PFSK-1 (cell line): Measurements from ENCODE around the gene TBC1D32.

Experiments
- POLR2AphosphoS5 ChIP-seq: IDR thresholded peaks from 2 replicates; pipeline ENCODE4 v1.6.1; 2012; ENCODE audit warnings: low read depth, mild to moderate bottlenecking, control low read depth, low read length, moderate library complexity
- REST ChIP-seq, 2 experiments: IDR thresholded peaks; 2 replicates each; pipeline versions ENCODE4 v1.6.1 to v1.8.0; 2011 to 2012; ENCODE audit warnings: low read depth in 2 of 2, low read length in 2 of 2, control low read depth in 1 of 2, inconsistent platforms in 1 of 2, mild to moderate bottlenecking in 1 of 2, moderate library complexity in 1 of 2; ENCODE audit not compliant: insufficient read depth in 1 of 2

DNA sequence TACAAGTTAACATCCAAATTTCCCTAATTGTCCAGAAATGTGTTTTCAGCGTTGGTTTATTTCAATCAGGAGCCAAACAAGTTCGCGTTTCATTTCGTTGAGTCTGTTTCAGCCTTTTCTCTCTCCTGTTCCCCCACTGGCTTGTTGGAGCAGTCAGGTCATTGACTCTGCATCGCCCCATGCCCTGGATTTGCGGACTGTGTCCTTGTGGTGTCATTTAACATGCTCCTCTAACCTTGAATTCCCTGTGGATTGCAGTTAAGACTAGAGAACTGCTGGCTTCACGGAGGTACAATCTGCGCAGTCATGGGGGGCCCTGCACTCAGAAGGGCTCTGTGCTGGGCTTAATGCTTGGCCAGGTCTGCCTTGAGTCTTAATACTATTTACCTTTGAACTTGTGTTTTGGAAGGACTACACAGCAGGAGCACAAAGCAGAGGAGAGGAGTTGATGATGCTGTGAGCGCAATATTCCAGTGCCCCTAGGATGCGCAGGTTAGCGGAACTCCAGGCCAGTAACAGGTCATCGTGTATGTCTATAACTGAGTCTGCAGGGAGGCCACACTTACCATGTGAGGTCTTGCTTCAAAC is 5.5 kb upstream of the TBC1D32 start:
- TF ChIP-seq POLR2AphosphoS5 (no peak), REST (IDR thresholded peaks at IDR 0.05; ENCODE audit: insufficient read depth in 1 of 2, low read depth in 2 of 2, low read length in 2 of 2) (no peak)
